Mesendoderm (in vitro differentiated cells): ENCODE results near the gene ZPR1.

Source experiments
- DNase-seq: peaks from one replicate; pipeline ENCODE4 v3.0.0; 2013
- H2AK5ac ChIP-seq: 2 replicates; pipeline ENCODE4 v1.6.1; 2013; ENCODE audit warnings: low read length, inconsistent platforms
- H2BK120ac ChIP-seq: 2 replicates; pipeline ENCODE4 v1.6.1; 2013; ENCODE audit warnings: low read depth, mild to moderate bottlenecking, low read length, moderate library complexity, mixed read lengths
- H2BK15ac ChIP-seq: replicated peaks from 2 replicates; pipeline ENCODE4 v1.6.1; 2013; ENCODE audit warnings: low read depth, mild to moderate bottlenecking, moderate library complexity
- H2BK5ac ChIP-seq: 2 replicates; pipeline ENCODE4 v1.6.1; 2013; ENCODE audit warnings: low read length, inconsistent platforms
- H3K18ac ChIP-seq: 2 replicates; pipeline ENCODE4 v1.6.1; 2013; ENCODE audit warnings: mild to moderate bottlenecking, low read length, mixed read lengths
- H3K23ac ChIP-seq: one replicate; pipeline ENCODE4 v1.6.1; 2013; ENCODE audit warnings: low read length
- H3K27ac ChIP-seq: 2 replicates; pipeline ENCODE4 v1.5.1; 2013; ENCODE audit warnings: low read depth, mild to moderate bottlenecking, inconsistent platforms, low read length, moderate library complexity
- H3K27me3 ChIP-seq: 2 replicates; pipeline ENCODE4 v1.6.1; 2013; ENCODE audit warnings: low read length, control low read depth, mild to moderate bottlenecking, inconsistent platforms; ENCODE audit not compliant: insufficient read depth, poor library complexity
- H3K36me3 ChIP-seq: 2 replicates; pipeline ENCODE4 v1.6.1; 2013; ENCODE audit warnings: low read length, inconsistent platforms; ENCODE audit not compliant: control insufficient read depth, insufficient read depth
- H3K4ac ChIP-seq: one replicate; pipeline ENCODE4 v1.6.1; 2013; ENCODE audit warnings: low read depth, mild to moderate bottlenecking, low read length, moderate library complexity
- H3K4me1 ChIP-seq: 2 replicates; pipeline ENCODE4 v1.6.1; 2013; ENCODE audit warnings: low read depth, low read length, inconsistent platforms; ENCODE audit not compliant: control insufficient read depth
- H3K4me2 ChIP-seq: 2 replicates; pipeline ENCODE4 v1.6.1; 2013; ENCODE audit warnings: low read length
- H3K4me3 ChIP-seq: 2 replicates; pipeline ENCODE4 v1.5.1; 2013; ENCODE audit warnings: mild to moderate bottlenecking, low read length
- H3K56ac ChIP-seq: one replicate; pipeline ENCODE4 v1.6.1; 2013; ENCODE audit warnings: low read length
- H3K79me1 ChIP-seq: 2 replicates; pipeline ENCODE4 v1.6.1; 2013; ENCODE audit warnings: low read length, inconsistent platforms
- H3K79me2 ChIP-seq: 2 replicates; pipeline ENCODE4 v1.6.1; 2013; ENCODE audit warnings: mild to moderate bottlenecking, low read length; ENCODE audit not compliant: control insufficient read depth, insufficient read depth
- H3K9ac ChIP-seq: 2 replicates; pipeline ENCODE4 v1.6.1; 2013; ENCODE audit warnings: low read length, inconsistent platforms
- H4K5ac ChIP-seq: one replicate; pipeline ENCODE4 v1.6.1; 2013; ENCODE audit warnings: low read length
- H4K8ac ChIP-seq: one replicate; pipeline ENCODE4 v1.6.1; 2013; ENCODE audit warnings: low read depth, mild to moderate bottlenecking, control low read depth, low read length, moderate library complexity
- WGBS: extraction: QIAGEN DNeasy Blood & Tissue Kit; methylation state at CpG from one replicate; pipeline ENCODE4 v1.1.7; 2013; ENCODE audit warnings: low lambda C conversion rate, missing lambda C conversion rate; ENCODE audit not compliant: insufficient coverage; ENCODE audit errors: extremely low coverage; 5-methylcytosine and 5-hydroxymethylcytosine counted together

Gene ZPR1

GRCh38 chr11:116814502-116814901 lies 26.7 kb upstream of the ZPR1 start:
- Histone ChIP-seq H2BK5ac (no peak overlapping the region), H3K27me3 (no peaks in the 10 kb centered on the region), H4K8ac (no peak overlapping the region), H3K18ac (no peak overlapping the region), H3K4me1 (no peaks in the 10 kb centered on the region), H2AK5ac (no peak overlapping the region), H3K4me2 (no peak overlapping the region), H3K23ac (no peak overlapping the region), H3K36me3 (no peaks in the 10 kb centered on the region), H3K4me3 (no peak overlapping the region), H3K27ac (no peak overlapping the region), H3K9ac (no peak overlapping the region), H3K79me1 (no peaks in the 10 kb centered on the region), H2BK15ac (no peak overlapping the region), H3K79me2 (no peaks in the 10 kb centered on the region), H4K5ac (no peak overlapping the region), H3K4ac (no peak overlapping the region), H3K56ac (no peak overlapping the region), H2BK120ac (no peak overlapping the region)
- DNase-seq, result no peak
- WGBS, result no CpG with 5 or more reads among the region's 6 CpGs

GRCh38 chr11:116813781-116814471 lies 26.1 kb upstream of the ZPR1 start:
- no peaks in the 10 kb centered on the region for H3K4me1 ChIP-seq

GRCh38 chr11:116813170-116813569 lies 25.3 kb upstream of the ZPR1 start:
- Histone ChIP-seq H3K79me1 (no peaks in the 10 kb centered on the region), H3K4me3 (no peak overlapping the region), H3K9ac (no peak overlapping the region), H4K5ac (no peak overlapping the region), H3K27ac (peak overlapping the region; percentile 42), H3K23ac (no peak overlapping the region), H4K8ac (no peak overlapping the region), H3K4me1 (no peaks in the 10 kb centered on the region), H3K79me2 (no peaks in the 10 kb centered on the region), H2BK5ac (no peak overlapping the region), H2BK15ac (no peak overlapping the region), H3K56ac (no peak overlapping the region), H3K4ac (no peak overlapping the region), H2AK5ac (no peak overlapping the region), H2BK120ac (no peak overlapping the region), H3K18ac (no peak overlapping the region), H3K36me3 (no peaks in the 10 kb centered on the region), H3K4me2 (no peak overlapping the region), H3K27me3 (no peaks in the 10 kb centered on the region)
- DNase-seq, result no peak
- no CpG with 5 or more reads among the region's 1 CpG for WGBS

More at GRCh38 chr11:116813781-116814471, 26.1 kb upstream of the ZPR1 start:
- Histone ChIP-seq H2AK5ac (no peak overlapping the region), H2BK15ac (no peak overlapping the region), H3K79me2 (no peaks in the 10 kb centered on the region), H3K27ac (no peak overlapping the region), H2BK120ac (no peak overlapping the region), H3K56ac (no peak overlapping the region), H3K4me2 (no peak overlapping the region), H3K27me3 (no peaks in the 10 kb centered on the region), H4K8ac (no peak overlapping the region), H2BK5ac (no peak overlapping the region), H3K4ac (no peak overlapping the region), H3K9ac (no peak overlapping the region), H4K5ac (no peak overlapping the region), H3K79me1 (no peaks in the 10 kb centered on the region), H3K4me3 (no peak overlapping the region), H3K18ac (no peak overlapping the region), H3K23ac (no peak overlapping the region), H3K36me3 (no peaks in the 10 kb centered on the region)
- no CpG with 5 or more reads among the region's 5 CpGs for WGBS
- peak; percentile 70 for DNase-seq

GRCh38 chr11:116812109-116812508 lies 24.3 kb upstream of the ZPR1 start:
- no peak overlapping the region for H2AK5ac ChIP-seq
- DNase-seq, result no peak

GRCh38 chr11:116811194-116811593 lies 23.4 kb upstream of the ZPR1 start:
- no CpG with 5 or more reads among the region's 3 CpGs for WGBS

More at GRCh38 chr11:116812109-116812508, 24.3 kb upstream of the ZPR1 start:
- H2BK120ac ChIP-seq, result no peak overlapping the region
- H3K4ac ChIP-seq, result no peak overlapping the region
- H3K23ac ChIP-seq, result no peak overlapping the region
- WGBS, result no CpG with 5 or more reads among the region's 4 CpGs
- no peaks in the 10 kb centered on the region for H3K27me3 ChIP-seq
- H3K56ac ChIP-seq, result no peak overlapping the region
- no peak overlapping the region for H3K4me2 ChIP-seq
- H3K4me1 ChIP-seq, result no peaks in the 10 kb centered on the region
- no peak overlapping the region for H4K8ac ChIP-seq
- H3K4me3 ChIP-seq, result no peak overlapping the region
- H3K9ac ChIP-seq, result no peak overlapping the region
- no peak overlapping the region for H2BK15ac ChIP-seq
- H3K36me3 ChIP-seq, result no peaks in the 10 kb centered on the region
- no peaks in the 10 kb centered on the region for H3K79me1 ChIP-seq
- H2BK5ac ChIP-seq, result no peak overlapping the region
- no peak overlapping the region for H4K5ac ChIP-seq
- no peaks in the 10 kb centered on the region for H3K79me2 ChIP-seq
- no peak overlapping the region for H3K18ac ChIP-seq
- no peak overlapping the region for H3K27ac ChIP-seq

More at GRCh38 chr11:116811194-116811593, 23.4 kb upstream of the ZPR1 start:
- Histone ChIP-seq H3K27me3 (no peaks in the 10 kb centered on the region), H3K36me3 (no peaks in the 10 kb centered on the region), H3K9ac (no peak overlapping the region), H2BK5ac (no peak overlapping the region), H2BK120ac (no peak overlapping the region), H2AK5ac (no peak overlapping the region), H3K4me2 (no peak overlapping the region), H2BK15ac (no peak overlapping the region), H4K8ac (no peak overlapping the region), H3K79me2 (no peaks in the 10 kb centered on the region), H3K27ac (no peak overlapping the region), H3K4me1 (no peaks in the 10 kb centered on the region), H3K4me3 (no peak overlapping the region), H3K79me1 (no peaks in the 10 kb centered on the region), H3K56ac (no peak overlapping the region), H4K5ac (no peak overlapping the region), H3K23ac (no peak overlapping the region), H3K18ac (no peak overlapping the region), H3K4ac (no peak overlapping the region)
- no peak for DNase-seq
